IMR-90 (cell line): Measurements from ENCODE around the gene GALNT13. TPM values are rescaled to one million over a fixed set of nuclear protein-coding genes. Genes with fewer than 3 reads are reported as not detected.

Experiments
- ATAC-seq: fragments of 200-7000 bp; cut with Tn5 transposase; 2 replicates; pipeline ENCODE4 v1.9.1; 2020; ENCODE audit warnings: low read depth, mild to moderate bottlenecking, moderate library complexity
- BruUV-seq: library from RNA; stranded (reverse); fragments of 400-500 nt; replicated peaks from 2 replicates; lab custom pipeline; 2021; lab: Mats Ljungman, UMichigan
- CTCF ChIA-PET: fragments of 300-600 bp; formaldehyde crosslinking; extraction: SDS; loops from one replicate; lab custom pipeline; 2021; ENCODE audit warnings: antibody characterized with exemption; lab: Yijun Ruan, JAX
- POLR2A ChIA-PET: fragments of 300-600 bp; sonication (Branson Sonifier 250); formaldehyde crosslinking; loops from one replicate; lab custom pipeline; 2022; ENCODE audit warnings: antibody characterized with exemption; ENCODE audit not compliant: unreplicated experiment; lab: Charles Lee
- DNase-seq: peaks from one replicate; pipeline ENCODE4 v3.0.0; 2013
- H2AFZ ChIP-seq: replicated peaks from 2 replicates; pipeline ENCODE3; 2013; ENCODE audit warnings: low read length, mild to moderate bottlenecking; ENCODE audit not compliant: poor library complexity
- H2AK5ac ChIP-seq: 2 replicates; pipeline ENCODE4 v1.6.1; 2013; ENCODE audit warnings: low read depth, low read length, inconsistent platforms
- H2AK9ac ChIP-seq: replicated peaks from 2 replicates; pipeline ENCODE3; 2013; ENCODE audit warnings: mild to moderate bottlenecking, low read depth, low read length, moderate library complexity; ENCODE audit not compliant: poor library complexity
- H2BK120ac ChIP-seq: 2 replicates; pipeline ENCODE4 v1.6.1; 2013; ENCODE audit warnings: low read depth, low read length, inconsistent platforms
- H2BK15ac ChIP-seq: 3 replicates; pipeline ENCODE4 v1.6.1; 2013; ENCODE audit warnings: low read depth, low read length, inconsistent platforms
- H2BK20ac ChIP-seq: 2 replicates; pipeline ENCODE4 v1.6.1; 2013; ENCODE audit warnings: low read depth, mild to moderate bottlenecking, inconsistent platforms, low read length, moderate library complexity
- H2BK5ac ChIP-seq: 2 replicates; pipeline ENCODE4 v1.6.1; 2013; ENCODE audit warnings: mild to moderate bottlenecking, low read depth, low read length, inconsistent platforms; ENCODE audit not compliant: poor library complexity, severe bottlenecking
- H3K14ac ChIP-seq: replicated peaks from 2 replicates; pipeline ENCODE4 v1.6.1; 2013; ENCODE audit warnings: low read depth, low read length, inconsistent platforms
- H3K18ac ChIP-seq: 2 replicates; pipeline ENCODE4 v1.6.1; 2013; ENCODE audit warnings: low read depth, low read length, control low read depth
- H3K23ac ChIP-seq: 2 replicates; pipeline ENCODE4 v1.6.1; 2013; ENCODE audit warnings: low read depth, low read length, inconsistent platforms
- H3K27ac ChIP-seq: 2 replicates; pipeline ENCODE4 v1.5.1; 2013; ENCODE audit warnings: mild to moderate bottlenecking, control low read depth, low read length; ENCODE audit not compliant: insufficient read depth
- H3K27me3 ChIP-seq: 2 replicates; pipeline ENCODE4 v1.6.1; 2013; ENCODE audit warnings: low read length; ENCODE audit not compliant: control insufficient read depth, insufficient read depth
- H3K36me3 ChIP-seq: 2 replicates; pipeline ENCODE4 v1.6.1; 2013; ENCODE audit warnings: low read length, mixed read lengths; ENCODE audit not compliant: control insufficient read depth, insufficient read depth
- H3K4ac ChIP-seq: 2 replicates; pipeline ENCODE4 v1.6.1; 2013; ENCODE audit warnings: low read depth, low read length, inconsistent platforms
- H3K4me1 ChIP-seq: 2 replicates; pipeline ENCODE4 v1.6.1; 2013; ENCODE audit warnings: low read length, mixed read lengths; ENCODE audit not compliant: control insufficient read depth, insufficient read depth
- H3K4me2 ChIP-seq: 2 replicates; pipeline ENCODE4 v1.6.1; 2013; ENCODE audit warnings: low read depth, mild to moderate bottlenecking, control low read depth, low read length, moderate library complexity
- H3K4me3 ChIP-seq: 2 replicates; pipeline ENCODE4 v1.5.1; 2013; ENCODE audit warnings: low read depth, mild to moderate bottlenecking, control low read depth, low read length, moderate library complexity; ENCODE audit not compliant: insufficient read depth
- H3K56ac ChIP-seq: 2 replicates; pipeline ENCODE4 v1.6.1; 2013; ENCODE audit warnings: low read length, inconsistent platforms; ENCODE audit not compliant: insufficient read depth; ENCODE audit errors: extremely low read depth
- H3K79me1 ChIP-seq, 2 experiments: 2 replicates each; pipeline ENCODE4 v1.6.1; 2013; ENCODE audit warnings: low read length in 2 of 2, inconsistent platforms in 1 of 2, low read depth in 1 of 2
- H3K9ac ChIP-seq: 2 replicates; pipeline ENCODE4 v1.6.1; 2013; ENCODE audit warnings: low read depth, low read length, control low read depth
- H3K9me1 ChIP-seq: 2 replicates; pipeline ENCODE4 v1.6.1; 2013; ENCODE audit warnings: low read length, inconsistent platforms; ENCODE audit not compliant: insufficient read depth
- H3K9me3 ChIP-seq: 2 replicates; pipeline ENCODE4 v1.6.1; 2013; ENCODE audit warnings: low read length; ENCODE audit not compliant: control insufficient read depth, insufficient read depth
- H4K20me1 ChIP-seq: 2 replicates; pipeline ENCODE4 v1.6.1; 2013; ENCODE audit warnings: low read length, inconsistent platforms; ENCODE audit not compliant: insufficient read depth
- H4K5ac ChIP-seq: 2 replicates; pipeline ENCODE4 v1.6.1; 2013; ENCODE audit warnings: mild to moderate bottlenecking, low read depth, low read length, control low read depth
- H4K8ac ChIP-seq, 2 experiments: 2 replicates each; pipeline ENCODE4 v1.6.1; 2013; ENCODE audit warnings: low read depth in 2 of 2, low read length in 2 of 2, control low read depth in 1 of 2, inconsistent platforms in 1 of 2
- H4K91ac ChIP-seq: 2 replicates; pipeline ENCODE4 v1.6.1; 2013; ENCODE audit warnings: low read depth, low read length, inconsistent platforms; ENCODE audit not compliant: insufficient read depth
- BHLHE40 ChIP-seq: fragments of 150-350 bp; IDR thresholded peaks from 2 replicates; pipeline ENCODE4 v1.6.1; 2016; ENCODE audit warnings: mild to moderate bottlenecking, low read depth, low read length
- CEBPB ChIP-seq: IDR thresholded peaks from 2 replicates; pipeline ENCODE4 v1.6.1; 2012; ENCODE audit warnings: low read depth, low read length, improper control_type of control experiment
- CHD1 ChIP-seq: IDR thresholded peaks from 2 replicates; pipeline ENCODE4 v1.6.1; 2012; ENCODE audit warnings: low read depth, low read length, improper control_type of control experiment
- FOS ChIP-seq: fragments of 150-350 bp; IDR thresholded peaks from 2 replicates; pipeline ENCODE4 v1.6.1; 2016; ENCODE audit warnings: low read depth, low read length
- MAFK ChIP-seq: IDR thresholded peaks from 2 replicates; pipeline ENCODE4 v1.6.1; 2012; ENCODE audit warnings: low read depth, low read length, improper control_type of control experiment
- MAZ ChIP-seq: IDR thresholded peaks from 2 replicates; pipeline ENCODE4 v1.6.1; 2012; ENCODE audit warnings: low read depth, mild to moderate bottlenecking, low read length, improper control_type of control experiment, moderate library complexity, borderline replicate concordance
- MXI1 ChIP-seq: IDR thresholded peaks from 2 replicates; pipeline ENCODE4 v1.6.1; 2012; ENCODE audit warnings: low read depth, mild to moderate bottlenecking, low read length, moderate library complexity, borderline replicate concordance
- NFE2L2 ChIP-seq: fragments of 150-350 bp; IDR thresholded peaks from 2 replicates; pipeline ENCODE4 v1.6.1; 2016; ENCODE audit warnings: low read depth, mild to moderate bottlenecking, low read length
- POLR2A ChIP-seq: IDR thresholded peaks from 2 replicates; pipeline ENCODE4 v1.6.1; 2012; ENCODE audit warnings: mild to moderate bottlenecking, low read depth, low read length
- RAD21 ChIP-seq: IDR thresholded peaks from 2 replicates; pipeline ENCODE4 v1.6.1; 2012; ENCODE audit warnings: low read length, improper control_type of control experiment
- RCOR1 ChIP-seq: IDR thresholded peaks from 2 replicates; pipeline ENCODE4 v1.6.1; 2012; ENCODE audit warnings: mild to moderate bottlenecking, low read length, improper control_type of control experiment; ENCODE audit not compliant: insufficient replicate concordance
- RFX5 ChIP-seq: IDR thresholded peaks from 2 replicates; pipeline ENCODE4 v1.8.0; 2012; ENCODE audit warnings: low read depth, mild to moderate bottlenecking, low read length, moderate library complexity
- SMC3 ChIP-seq: fragments of 150-350 bp; IDR thresholded peaks from 2 replicates; pipeline ENCODE4 v1.6.1; 2016; ENCODE audit warnings: low read depth, mild to moderate bottlenecking, antibody characterized with exemption, low read length, moderate library complexity
- WGBS, 2 experiments: methylation state at CpG; one replicate each; pipeline versions ENCODE4 v1.1.5 to v1.1.7; 2013; ENCODE audit warnings: missing lambda C conversion rate in 2 of 2; ENCODE audit not compliant: insufficient read length in 1 of 2; ENCODE audit errors: extremely low coverage in 2 of 2; 5-methylcytosine and 5-hydroxymethylcytosine counted together
- dilution Hi-C: fragments of 300-500 bp; cut with HindIII; formaldehyde crosslinking; loops from one replicate; pipeline ENCODE4 v1.14.3; 2018; ENCODE audit warnings: low sequenced_read_pairs; ENCODE audit not compliant: unreplicated experiment
- in situ Hi-C: fragments of 300-500 bp; cut with MboI; formaldehyde crosslinking; loops from 3 replicates; pipeline ENCODE4 v1.14.3; 2019; ENCODE audit warnings: low sequenced_read_pairs, inconsistent platforms, mixed read lengths
- intact Hi-C: fragments of 100-400 bp; cut with micrococcal nuclease; formaldehyde crosslinking; loops from 2 replicates; pipeline ENCODE4 v1.10.0; 2022
- polyA plus RNA-seq, 3 experiments: library from polyadenylated mRNA; depleted of rRNA; stranded (reverse); fragments of >200 nt; gene quantifications; 2 replicates each; pipeline ENCODE4 v1.2.3, GENCODE V29; 2012; ENCODE audit warnings: low replicate concordance in 1 of 3
- total RNA-seq: library from RNA; depleted of rRNA; stranded (reverse); fragments of >200 nt; gene quantifications from 2 replicates; pipeline ENCODE4 v1.2.3, GENCODE V29; 2012
- TF ChIP-seq, protein P1 (sequence below): fragments of 150-350 bp; IDR thresholded peaks from 2 replicates; pipeline ENCODE4 v1.6.1; 2017; ENCODE audit warnings: mild to moderate bottlenecking, antibody characterized with exemption, low read length, low read depth
- TF ChIP-seq, protein P2 (sequence below): conservative IDR thresholded peaks from 2 replicates; pipeline ENCODE4 v1.5.1; 2012; ENCODE audit warnings: mild to moderate bottlenecking, low read depth, low read length, improper control_type of control experiment
- TF ChIP-seq, protein P3 (sequence below): fragments of 150-350 bp; IDR thresholded peaks from 2 replicates; pipeline ENCODE4 v1.6.1; 2016; ENCODE audit warnings: low read depth, mild to moderate bottlenecking, low read length, moderate library complexity, borderline replicate concordance

Gene GALNT13
- total and polyA plus RNA-seq, 2 of the 4 experiments (the other 2 are of a cell fraction), result 0.03 TPM; not detected in 1

DNA sequence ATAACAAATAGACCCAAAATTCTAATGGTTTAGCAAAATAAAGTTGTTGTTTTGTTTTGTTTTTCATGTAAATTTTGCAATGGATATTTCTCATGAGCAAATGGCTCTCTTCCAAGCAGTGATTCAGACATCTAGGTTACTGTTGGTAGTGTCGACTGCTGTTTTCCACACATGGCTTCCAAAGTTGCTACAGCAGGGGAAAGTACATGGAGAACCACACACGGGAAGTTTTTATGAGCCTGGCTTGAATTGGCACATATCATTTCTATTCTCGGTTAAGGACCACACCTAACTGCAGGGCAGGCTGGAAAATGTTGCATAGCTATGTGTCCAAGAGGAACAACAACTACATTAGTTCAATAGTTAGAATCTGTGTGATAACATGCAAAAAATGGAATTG lies 262.1 kb downstream of the GALNT13 start:
- ChIA-PET CTCF (no interaction called here), POLR2A (no interaction called here)
- intact Hi-C loops (no loop called here), dilution Hi-C loops (no loop called here), in situ Hi-C loops (no loop called here)
- Histone ChIP-seq H3K27me3 (no peaks in the 10 kb centered on the region), H4K8ac (no peak overlapping the region), H3K79me1 (no peaks in the 10 kb centered on the region), H2BK5ac (no peak overlapping the region), H3K36me3 (no peaks in the 10 kb centered on the region), H4K91ac (no peak overlapping the region), H3K4me1 (no peaks in the 10 kb centered on the region), H3K56ac (no peak overlapping the region), H3K4ac (no peak overlapping the region), H3K4me3 (no peak overlapping the region), H4K20me1 (no peaks in the 10 kb centered on the region), H2BK15ac (no peak overlapping the region), H3K9ac (no peak overlapping the region), H3K23ac (no peak overlapping the region), H2BK20ac (no peak overlapping the region), H3K9me1 (no peaks in the 10 kb centered on the region), H3K27ac (no peak overlapping the region), H3K18ac (no peak overlapping the region), H3K9me3 (peaks cover 4% of the 10 kb centered on the region), H2AK9ac (no peak overlapping the region), H2BK120ac (no peak overlapping the region), H3K4me2 (no peak overlapping the region), H2AK5ac (no peak overlapping the region), H4K5ac (no peak overlapping the region), H2AFZ (no peak overlapping the region), H3K14ac (no peak overlapping the region)
- no peak for DNase-seq
- no peak for ATAC-seq
- no TSS peak for BruUV-seq
- TF ChIP-seq SMC3 (no peak), CEBPB (no peak), MAFK (no peak), NFE2L2 (no peak), BHLHE40 (no peak), RCOR1 (no peak), MAZ (no peak), CHD1 (no peak), RFX5 (no peak), RAD21 (no peak), POLR2A (no peak), MXI1 (no peak), FOS (no peak)
- TF ChIP-seq, protein P1, sequence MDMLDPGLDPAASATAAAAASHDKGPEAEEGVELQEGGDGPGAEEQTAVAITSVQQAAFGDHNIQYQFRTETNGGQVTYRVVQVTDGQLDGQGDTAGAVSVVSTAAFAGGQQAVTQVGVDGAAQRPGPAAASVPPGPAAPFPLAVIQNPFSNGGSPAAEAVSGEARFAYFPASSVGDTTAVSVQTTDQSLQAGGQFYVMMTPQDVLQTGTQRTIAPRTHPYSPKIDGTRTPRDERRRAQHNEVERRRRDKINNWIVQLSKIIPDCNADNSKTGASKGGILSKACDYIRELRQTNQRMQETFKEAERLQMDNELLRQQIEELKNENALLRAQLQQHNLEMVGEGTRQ, result no peak
- TF ChIP-seq, protein P2, sequence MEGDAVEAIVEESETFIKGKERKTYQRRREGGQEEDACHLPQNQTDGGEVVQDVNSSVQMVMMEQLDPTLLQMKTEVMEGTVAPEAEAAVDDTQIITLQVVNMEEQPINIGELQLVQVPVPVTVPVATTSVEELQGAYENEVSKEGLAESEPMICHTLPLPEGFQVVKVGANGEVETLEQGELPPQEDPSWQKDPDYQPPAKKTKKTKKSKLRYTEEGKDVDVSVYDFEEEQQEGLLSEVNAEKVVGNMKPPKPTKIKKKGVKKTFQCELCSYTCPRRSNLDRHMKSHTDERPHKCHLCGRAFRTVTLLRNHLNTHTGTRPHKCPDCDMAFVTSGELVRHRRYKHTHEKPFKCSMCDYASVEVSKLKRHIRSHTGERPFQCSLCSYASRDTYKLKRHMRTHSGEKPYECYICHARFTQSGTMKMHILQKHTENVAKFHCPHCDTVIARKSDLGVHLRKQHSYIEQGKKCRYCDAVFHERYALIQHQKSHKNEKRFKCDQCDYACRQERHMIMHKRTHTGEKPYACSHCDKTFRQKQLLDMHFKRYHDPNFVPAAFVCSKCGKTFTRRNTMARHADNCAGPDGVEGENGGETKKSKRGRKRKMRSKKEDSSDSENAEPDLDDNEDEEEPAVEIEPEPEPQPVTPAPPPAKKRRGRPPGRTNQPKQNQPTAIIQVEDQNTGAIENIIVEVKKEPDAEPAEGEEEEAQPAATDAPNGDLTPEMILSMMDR, result no peak
- TF ChIP-seq, protein P3, sequence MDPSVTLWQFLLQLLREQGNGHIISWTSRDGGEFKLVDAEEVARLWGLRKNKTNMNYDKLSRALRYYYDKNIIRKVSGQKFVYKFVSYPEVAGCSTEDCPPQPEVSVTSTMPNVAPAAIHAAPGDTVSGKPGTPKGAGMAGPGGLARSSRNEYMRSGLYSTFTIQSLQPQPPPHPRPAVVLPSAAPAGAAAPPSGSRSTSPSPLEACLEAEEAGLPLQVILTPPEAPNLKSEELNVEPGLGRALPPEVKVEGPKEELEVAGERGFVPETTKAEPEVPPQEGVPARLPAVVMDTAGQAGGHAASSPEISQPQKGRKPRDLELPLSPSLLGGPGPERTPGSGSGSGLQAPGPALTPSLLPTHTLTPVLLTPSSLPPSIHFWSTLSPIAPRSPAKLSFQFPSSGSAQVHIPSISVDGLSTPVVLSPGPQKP, result no peak
- WGBS, 2 experiments, result 75% methylated on average over 1 of the region's 3 CpGs; no CpG with 5 or more reads in 1 of the 2 experiments
